IMR-90 (cell line): ENCODE data around the gene TMEM170A. TPM values are rescaled to one million over a fixed set of nuclear protein-coding genes. Genes with fewer than 3 reads are reported as not detected.

Experiments used
- ATAC-seq: fragments of 200-7000 bp; cut with Tn5 transposase; 2 replicates; pipeline ENCODE4 v1.9.1; 2020; ENCODE audit warnings: low read depth, mild to moderate bottlenecking, moderate library complexity
- BruUV-seq: library from RNA; stranded (reverse); fragments of 400-500 nt; replicated peaks from 2 replicates; lab custom pipeline; 2021; lab: Mats Ljungman, UMichigan
- CTCF ChIA-PET: fragments of 300-600 bp; formaldehyde crosslinking; extraction: SDS; loops from one replicate; lab custom pipeline; 2021; ENCODE audit warnings: antibody characterized with exemption; lab: Yijun Ruan, JAX
- POLR2A ChIA-PET: fragments of 300-600 bp; sonication (Branson Sonifier 250); formaldehyde crosslinking; loops from one replicate; lab custom pipeline; 2022; ENCODE audit warnings: antibody characterized with exemption; ENCODE audit not compliant: unreplicated experiment; lab: Charles Lee
- DNase-seq: peaks from one replicate; pipeline ENCODE4 v3.0.0; 2013
- H2AFZ ChIP-seq: replicated peaks from 2 replicates; pipeline ENCODE3; 2013; ENCODE audit warnings: low read length, mild to moderate bottlenecking; ENCODE audit not compliant: poor library complexity
- H2AK5ac ChIP-seq: 2 replicates; pipeline ENCODE4 v1.6.1; 2013; ENCODE audit warnings: low read depth, low read length, inconsistent platforms
- H2AK9ac ChIP-seq: replicated peaks from 2 replicates; pipeline ENCODE3; 2013; ENCODE audit warnings: mild to moderate bottlenecking, low read depth, low read length, moderate library complexity; ENCODE audit not compliant: poor library complexity
- H2BK120ac ChIP-seq: 2 replicates; pipeline ENCODE4 v1.6.1; 2013; ENCODE audit warnings: low read depth, low read length, inconsistent platforms
- H2BK15ac ChIP-seq: 3 replicates; pipeline ENCODE4 v1.6.1; 2013; ENCODE audit warnings: low read depth, low read length, inconsistent platforms
- H2BK20ac ChIP-seq: 2 replicates; pipeline ENCODE4 v1.6.1; 2013; ENCODE audit warnings: low read depth, mild to moderate bottlenecking, inconsistent platforms, low read length, moderate library complexity
- H2BK5ac ChIP-seq: 2 replicates; pipeline ENCODE4 v1.6.1; 2013; ENCODE audit warnings: mild to moderate bottlenecking, low read depth, low read length, inconsistent platforms; ENCODE audit not compliant: poor library complexity, severe bottlenecking
- H3K14ac ChIP-seq: replicated peaks from 2 replicates; pipeline ENCODE4 v1.6.1; 2013; ENCODE audit warnings: low read depth, low read length, inconsistent platforms
- H3K18ac ChIP-seq: 2 replicates; pipeline ENCODE4 v1.6.1; 2013; ENCODE audit warnings: low read depth, low read length, control low read depth
- H3K23ac ChIP-seq: 2 replicates; pipeline ENCODE4 v1.6.1; 2013; ENCODE audit warnings: low read depth, low read length, inconsistent platforms
- H3K27ac ChIP-seq: 2 replicates; pipeline ENCODE4 v1.5.1; 2013; ENCODE audit warnings: mild to moderate bottlenecking, control low read depth, low read length; ENCODE audit not compliant: insufficient read depth
- H3K27me3 ChIP-seq: 2 replicates; pipeline ENCODE4 v1.6.1; 2013; ENCODE audit warnings: low read length; ENCODE audit not compliant: control insufficient read depth, insufficient read depth
- H3K36me3 ChIP-seq: 2 replicates; pipeline ENCODE4 v1.6.1; 2013; ENCODE audit warnings: low read length, mixed read lengths; ENCODE audit not compliant: control insufficient read depth, insufficient read depth
- H3K4ac ChIP-seq: 2 replicates; pipeline ENCODE4 v1.6.1; 2013; ENCODE audit warnings: low read depth, low read length, inconsistent platforms
- H3K4me1 ChIP-seq: 2 replicates; pipeline ENCODE4 v1.6.1; 2013; ENCODE audit warnings: low read length, mixed read lengths; ENCODE audit not compliant: control insufficient read depth, insufficient read depth
- H3K4me2 ChIP-seq: 2 replicates; pipeline ENCODE4 v1.6.1; 2013; ENCODE audit warnings: low read depth, mild to moderate bottlenecking, control low read depth, low read length, moderate library complexity
- H3K4me3 ChIP-seq: 2 replicates; pipeline ENCODE4 v1.5.1; 2013; ENCODE audit warnings: low read depth, mild to moderate bottlenecking, control low read depth, low read length, moderate library complexity; ENCODE audit not compliant: insufficient read depth
- H3K56ac ChIP-seq: 2 replicates; pipeline ENCODE4 v1.6.1; 2013; ENCODE audit warnings: low read length, inconsistent platforms; ENCODE audit not compliant: insufficient read depth; ENCODE audit errors: extremely low read depth
- H3K79me1 ChIP-seq, 2 experiments: 2 replicates each; pipeline ENCODE4 v1.6.1; 2013; ENCODE audit warnings: low read length in 2 of 2, inconsistent platforms in 1 of 2, low read depth in 1 of 2
- H3K9ac ChIP-seq: 2 replicates; pipeline ENCODE4 v1.6.1; 2013; ENCODE audit warnings: low read depth, low read length, control low read depth
- H3K9me1 ChIP-seq: 2 replicates; pipeline ENCODE4 v1.6.1; 2013; ENCODE audit warnings: low read length, inconsistent platforms; ENCODE audit not compliant: insufficient read depth
- H3K9me3 ChIP-seq: 2 replicates; pipeline ENCODE4 v1.6.1; 2013; ENCODE audit warnings: low read length; ENCODE audit not compliant: control insufficient read depth, insufficient read depth
- H4K20me1 ChIP-seq: 2 replicates; pipeline ENCODE4 v1.6.1; 2013; ENCODE audit warnings: low read length, inconsistent platforms; ENCODE audit not compliant: insufficient read depth
- H4K5ac ChIP-seq: 2 replicates; pipeline ENCODE4 v1.6.1; 2013; ENCODE audit warnings: mild to moderate bottlenecking, low read depth, low read length, control low read depth
- H4K8ac ChIP-seq, 2 experiments: 2 replicates each; pipeline ENCODE4 v1.6.1; 2013; ENCODE audit warnings: low read depth in 2 of 2, low read length in 2 of 2, control low read depth in 1 of 2, inconsistent platforms in 1 of 2
- H4K91ac ChIP-seq: 2 replicates; pipeline ENCODE4 v1.6.1; 2013; ENCODE audit warnings: low read depth, low read length, inconsistent platforms; ENCODE audit not compliant: insufficient read depth
- CHD1 ChIP-seq: IDR thresholded peaks from 2 replicates; pipeline ENCODE4 v1.6.1; 2012; ENCODE audit warnings: low read depth, low read length, improper control_type of control experiment
- ELK1 ChIP-seq: fragments of 150-350 bp; IDR thresholded peaks from 2 replicates; pipeline ENCODE4 v1.6.1; 2016; ENCODE audit warnings: low read depth, mild to moderate bottlenecking, low read length, moderate library complexity, borderline replicate concordance
- FOS ChIP-seq: fragments of 150-350 bp; IDR thresholded peaks from 2 replicates; pipeline ENCODE4 v1.6.1; 2016; ENCODE audit warnings: low read depth, low read length
- MAFK ChIP-seq: IDR thresholded peaks from 2 replicates; pipeline ENCODE4 v1.6.1; 2012; ENCODE audit warnings: low read depth, low read length, improper control_type of control experiment
- MAZ ChIP-seq: IDR thresholded peaks from 2 replicates; pipeline ENCODE4 v1.6.1; 2012; ENCODE audit warnings: low read depth, mild to moderate bottlenecking, low read length, improper control_type of control experiment, moderate library complexity, borderline replicate concordance
- MXI1 ChIP-seq: IDR thresholded peaks from 2 replicates; pipeline ENCODE4 v1.6.1; 2012; ENCODE audit warnings: low read depth, mild to moderate bottlenecking, low read length, moderate library complexity, borderline replicate concordance
- NFE2L2 ChIP-seq: fragments of 150-350 bp; IDR thresholded peaks from 2 replicates; pipeline ENCODE4 v1.6.1; 2016; ENCODE audit warnings: low read depth, mild to moderate bottlenecking, low read length
- POLR2A ChIP-seq: IDR thresholded peaks from 2 replicates; pipeline ENCODE4 v1.6.1; 2012; ENCODE audit warnings: mild to moderate bottlenecking, low read depth, low read length
- RAD21 ChIP-seq: IDR thresholded peaks from 2 replicates; pipeline ENCODE4 v1.6.1; 2012; ENCODE audit warnings: low read length, improper control_type of control experiment
- RCOR1 ChIP-seq: IDR thresholded peaks from 2 replicates; pipeline ENCODE4 v1.6.1; 2012; ENCODE audit warnings: mild to moderate bottlenecking, low read length, improper control_type of control experiment; ENCODE audit not compliant: insufficient replicate concordance
- RFX5 ChIP-seq: IDR thresholded peaks from 2 replicates; pipeline ENCODE4 v1.8.0; 2012; ENCODE audit warnings: low read depth, mild to moderate bottlenecking, low read length, moderate library complexity
- WGBS, 2 experiments: methylation state at CpG; one replicate each; pipeline versions ENCODE4 v1.1.5 to v1.1.7; 2013; ENCODE audit warnings: missing lambda C conversion rate in 2 of 2; ENCODE audit not compliant: insufficient read length in 1 of 2; ENCODE audit errors: extremely low coverage in 2 of 2; 5-methylcytosine and 5-hydroxymethylcytosine counted together
- dilution Hi-C: fragments of 300-500 bp; cut with HindIII; formaldehyde crosslinking; loops from one replicate; pipeline ENCODE4 v1.14.3; 2018; ENCODE audit warnings: low sequenced_read_pairs; ENCODE audit not compliant: unreplicated experiment
- in situ Hi-C: fragments of 300-500 bp; cut with MboI; formaldehyde crosslinking; loops from 3 replicates; pipeline ENCODE4 v1.14.3; 2019; ENCODE audit warnings: low sequenced_read_pairs, inconsistent platforms, mixed read lengths
- intact Hi-C: fragments of 100-400 bp; cut with micrococcal nuclease; formaldehyde crosslinking; loops from 2 replicates; pipeline ENCODE4 v1.10.0; 2022
- polyA plus RNA-seq, 3 experiments: library from polyadenylated mRNA; depleted of rRNA; stranded (reverse); fragments of >200 nt; gene quantifications; 2 replicates each; pipeline ENCODE4 v1.2.3, GENCODE V29; 2012; ENCODE audit warnings: low replicate concordance in 1 of 3
- total RNA-seq: library from RNA; depleted of rRNA; stranded (reverse); fragments of >200 nt; gene quantifications from 2 replicates; pipeline ENCODE4 v1.2.3, GENCODE V29; 2012

The TMEM170A gene
- total and polyA plus RNA-seq, 2 of the 4 experiments (the other 2 are of a cell fraction), result 7.3 to 10.9 TPM

GRCh38 chr16:75416904-75417565 lies 47.5 kb downstream of the TMEM170A start:
- peak overlapping the region; percentile 48; the same call in 1 of the 2 replicates for H4K91ac ChIP-seq
- H4K8ac ChIP-seq, result peak overlapping the region; percentile 50 to 78; a peak in 3 of 4 replicates
- H3K27me3 ChIP-seq, result no peaks in the 10 kb centered on the region
- H3K56ac ChIP-seq, result no peak overlapping the region; the same call in 1 of the 2 replicates
- no peak overlapping the region for H2AFZ ChIP-seq
- TF ChIP-seq MAFK (no peak), MXI1 (no peak), RAD21 (no peak), RFX5 (no peak), RCOR1 (no peak), POLR2A (no peak), FOS (no peak), NFE2L2 (no peak), MAZ (no peak), ELK1 (no peak), CHD1 (no peak)
- H3K18ac ChIP-seq, result peak overlapping the region; percentile 89
- peaks cover 20% of the 10 kb centered on the region for H4K20me1 ChIP-seq
- H4K5ac ChIP-seq, result peak overlapping the region; percentile 79
- peaks cover 13% of the 10 kb centered on the region for H3K9me1 ChIP-seq
- ATAC-seq (peak; percentile 72), DNase-seq (peak; percentile 66)
- H3K79me1 ChIP-seq, result peaks cover 33 to 65% of the 10 kb centered on the region in 2 experiments
- peak overlapping the region; percentile 80 for H2BK5ac ChIP-seq
- no peak overlapping the region for H2AK9ac ChIP-seq
- no peak overlapping the region for H3K23ac ChIP-seq
- no peak overlapping the region for H3K14ac ChIP-seq
- dilution Hi-C loops, result no loop called here
- H2AK5ac ChIP-seq, result peak overlapping the region; percentile 80
- H3K27ac ChIP-seq, result peak overlapping the region; percentile 90
- BruUV-seq, result no TSS peak
- peak overlapping the region; percentile 78 for H3K4me2 ChIP-seq
- in situ Hi-C loops, result no loop called here
- peak overlapping the region; percentile 21 for H2BK120ac ChIP-seq
- ChIA-PET CTCF (interaction anchor here (0.9 kb wide), 1 partner anchor 23 kb away, joined by 3 read pairs; no protein-coding TSS in a partner anchor), POLR2A (no interaction called here)
- H3K4me3 ChIP-seq, result no peak overlapping the region
- no peak overlapping the region for H3K9ac ChIP-seq
- H3K4ac ChIP-seq, result peak overlapping the region; percentile 12; the same call in 1 of the 2 replicates
- H3K9me3 ChIP-seq, result no peaks in the 10 kb centered on the region
- H3K36me3 ChIP-seq, result peaks cover 5% of the 10 kb centered on the region
- intact Hi-C loops, result no loop called here
- H2BK20ac ChIP-seq, result peak overlapping the region; percentile 12
- no CpG with 5 or more reads among the region's 2 CpGs for WGBS, 2 experiments
- peaks cover 16% of the 10 kb centered on the region for H3K4me1 ChIP-seq
- peak overlapping the region; percentile 12; the same call in 1 of the 3 replicates for H2BK15ac ChIP-seq
